Esophagus squamous epithelium (tissue), 5 donors: ENCODE results near the gene TOX2. TPM values are rescaled to one million over a fixed set of nuclear protein-coding genes. Genes with fewer than 3 reads are reported as not detected.

ENCODE experiments used
- DNase-seq: peaks from one replicate; lab custom pipeline; 2025; lab: John Stamatoyannopoulos, UW
- H3K27ac ChIP-seq, 4 donors: fragments of 200-600 bp; sonication (generic); one replicate each; pipeline ENCODE4 v1.5.1; 2016 to 2019; ENCODE audit warnings: mild to moderate bottlenecking in 1 of 4
- H3K27me3 ChIP-seq, 4 donors: fragments of 200-600 bp; sonication (generic); 1 replicate in 3 of 4; 2 replicates in 1 of 4; pipeline versions ENCODE4 v1.5.1 to v1.6.0; 2017 to 2021; ENCODE audit warnings: antibody characterized with exemption in 1 of 4
- H3K36me3 ChIP-seq, 3 donors: fragments of 200-600 bp; sonication (generic); one replicate each; pipeline ENCODE4 v1.5.1; 2016 to 2019
- H3K4me1 ChIP-seq, 3 donors: fragments of 200-600 bp; sonication (generic); one replicate each; pipeline ENCODE4 v1.5.1; 2017 to 2019
- H3K4me3 ChIP-seq, 4 donors: fragments of 200-600 bp; sonication (generic); 1 replicate in 3 of 4; 2 replicates in 1 of 4; pipeline ENCODE4 v1.5.1; 2016 to 2019; ENCODE audit warnings: mild to moderate bottlenecking in 2 of 4, moderate library complexity in 1 of 4
- H3K9me3 ChIP-seq, 3 donors: fragments of 200-600 bp; sonication (generic); one replicate each; pipeline ENCODE4 v1.5.1; 2016 to 2019
- POLR2A ChIP-seq, 4 donors: fragments of 450-650 bp; IDR thresholded peaks; one replicate each; pipeline ENCODE4 v1.6.1; 2017; ENCODE audit warnings: antibody characterized with exemption in 4 of 4, mild to moderate bottlenecking in 4 of 4, moderate library complexity in 3 of 4
- WGBS, 2 donors: methylation state at CpG; one replicate each; pipeline ENCODE4 v1.1.5; 2018; 5-methylcytosine and 5-hydroxymethylcytosine counted together
- intact Hi-C: fragments of 100-400 bp; cut with DNase I; formaldehyde crosslinking; loops from one replicate; pipeline ENCODE4 v1.15.0; 2022
- total RNA-seq, 4 donors: library from RNA; depleted of rRNA; stranded (reverse); fragments of >200 nt; gene quantifications; one replicate each; pipeline ENCODE4 v1.1.0, GENCODE V29; 2016
- TF ChIP-seq, protein P1 (sequence below), 6 experiments: fragments of 450-650 bp in 4 of 6; fragments of 200-600 bp in 2 of 6; sonication (generic) in 2 of 6; IDR thresholded peaks; one replicate each; pipeline ENCODE4 v1.5.1; 2016 to 2019; ENCODE audit warnings: antibody characterized with exemption in 6 of 6, mild to moderate bottlenecking in 4 of 6, moderate library complexity in 4 of 6
- donor health status: DM: yes; HTN: yes; CAD: no.

TOX2 gene, protein sequence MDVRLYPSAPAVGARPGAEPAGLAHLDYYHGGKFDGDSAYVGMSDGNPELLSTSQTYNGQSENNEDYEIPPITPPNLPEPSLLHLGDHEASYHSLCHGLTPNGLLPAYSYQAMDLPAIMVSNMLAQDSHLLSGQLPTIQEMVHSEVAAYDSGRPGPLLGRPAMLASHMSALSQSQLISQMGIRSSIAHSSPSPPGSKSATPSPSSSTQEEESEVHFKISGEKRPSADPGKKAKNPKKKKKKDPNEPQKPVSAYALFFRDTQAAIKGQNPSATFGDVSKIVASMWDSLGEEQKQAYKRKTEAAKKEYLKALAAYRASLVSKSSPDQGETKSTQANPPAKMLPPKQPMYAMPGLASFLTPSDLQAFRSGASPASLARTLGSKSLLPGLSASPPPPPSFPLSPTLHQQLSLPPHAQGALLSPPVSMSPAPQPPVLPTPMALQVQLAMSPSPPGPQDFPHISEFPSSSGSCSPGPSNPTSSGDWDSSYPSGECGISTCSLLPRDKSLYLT
- 10 to 100 TPM in 1 of 4 donors, 1 to 10 TPM in 2, under 1 TPM in 1; 0.99 to 22.9 (median 3.1) TPM for total RNA-seq

DNA sequence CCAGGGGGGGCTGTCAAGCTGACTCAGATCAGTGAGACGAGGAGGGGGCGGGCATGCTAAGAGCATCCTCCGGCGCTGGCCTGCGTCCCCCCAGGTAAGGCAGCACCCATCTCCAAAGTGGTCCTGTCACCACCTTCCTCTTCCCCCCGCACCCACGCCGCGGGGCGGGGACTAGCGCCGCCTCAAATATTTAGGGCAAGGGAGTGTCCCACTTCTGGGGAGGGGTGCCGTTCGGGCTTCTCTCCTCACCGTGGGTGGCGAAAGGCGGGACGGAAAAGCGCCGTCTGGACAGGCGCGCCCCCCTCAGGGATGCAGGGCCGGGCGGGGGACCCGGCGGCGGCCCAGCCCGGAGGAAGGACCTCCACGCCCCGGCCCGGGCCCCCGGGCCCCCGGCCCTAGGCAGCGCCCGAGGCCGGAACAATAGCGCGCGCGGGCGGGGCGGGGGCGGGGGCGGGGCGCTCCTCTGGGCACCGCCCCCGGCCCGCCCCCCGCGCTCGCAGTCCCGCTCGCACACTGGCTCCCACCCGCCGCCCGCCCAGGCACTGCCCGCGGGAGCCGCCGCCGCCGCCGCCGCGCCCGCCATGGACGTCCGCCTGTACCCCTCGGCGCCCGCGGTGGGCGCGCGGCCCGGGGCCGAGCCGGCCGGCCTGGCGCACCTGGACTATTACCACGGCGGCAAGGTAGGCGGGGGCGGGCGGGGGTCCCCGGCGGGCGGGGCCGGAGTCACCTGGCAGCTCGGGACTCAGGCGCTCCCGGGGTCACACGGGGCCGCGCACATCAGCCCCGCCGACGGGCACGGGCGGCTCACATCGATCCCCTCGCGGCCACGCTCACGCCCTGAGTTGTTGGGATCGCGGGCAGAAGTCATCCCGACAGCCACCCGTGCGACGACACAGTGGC lies at the start of gene TOX2:
TOX2 (plus strand) TSS at position 542 of the 900 bp plus-strand sequence; CDS start at position 582, 40 bp downstream.
- Histone ChIP-seq H3K27ac (peak within 1 kb of the TSS; percentile 77 to 87 (median 82)), H3K36me3 (no peaks in the 10 kb centered on the region), H3K4me1 (peaks cover 8 to 34% (median 11%) of the 10 kb centered on the region in 3 donors), H3K9me3 (peaks cover 0 to 8% (median 0%) of the 10 kb centered on the region in 3 donors), H3K4me3 (peak within 1 kb of the TSS; percentile 44 to 77 (median 56)), H3K27me3 (peaks cover 0 to 68% (median 7%) of the 10 kb centered on the region in 4 donors)
- no peak for DNase-seq
- no CpG with 5 or more reads among the region's 111 CpGs for WGBS, 2 donors
- TF ChIP-seq, protein P1, sequence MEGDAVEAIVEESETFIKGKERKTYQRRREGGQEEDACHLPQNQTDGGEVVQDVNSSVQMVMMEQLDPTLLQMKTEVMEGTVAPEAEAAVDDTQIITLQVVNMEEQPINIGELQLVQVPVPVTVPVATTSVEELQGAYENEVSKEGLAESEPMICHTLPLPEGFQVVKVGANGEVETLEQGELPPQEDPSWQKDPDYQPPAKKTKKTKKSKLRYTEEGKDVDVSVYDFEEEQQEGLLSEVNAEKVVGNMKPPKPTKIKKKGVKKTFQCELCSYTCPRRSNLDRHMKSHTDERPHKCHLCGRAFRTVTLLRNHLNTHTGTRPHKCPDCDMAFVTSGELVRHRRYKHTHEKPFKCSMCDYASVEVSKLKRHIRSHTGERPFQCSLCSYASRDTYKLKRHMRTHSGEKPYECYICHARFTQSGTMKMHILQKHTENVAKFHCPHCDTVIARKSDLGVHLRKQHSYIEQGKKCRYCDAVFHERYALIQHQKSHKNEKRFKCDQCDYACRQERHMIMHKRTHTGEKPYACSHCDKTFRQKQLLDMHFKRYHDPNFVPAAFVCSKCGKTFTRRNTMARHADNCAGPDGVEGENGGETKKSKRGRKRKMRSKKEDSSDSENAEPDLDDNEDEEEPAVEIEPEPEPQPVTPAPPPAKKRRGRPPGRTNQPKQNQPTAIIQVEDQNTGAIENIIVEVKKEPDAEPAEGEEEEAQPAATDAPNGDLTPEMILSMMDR (IDR thresholded peaks at IDR 0.05), result no peak
- TF ChIP-seq POLR2A (IDR thresholded peaks at IDR 0.05), result no peak
- intact Hi-C loops, result no loop called here

DNA sequence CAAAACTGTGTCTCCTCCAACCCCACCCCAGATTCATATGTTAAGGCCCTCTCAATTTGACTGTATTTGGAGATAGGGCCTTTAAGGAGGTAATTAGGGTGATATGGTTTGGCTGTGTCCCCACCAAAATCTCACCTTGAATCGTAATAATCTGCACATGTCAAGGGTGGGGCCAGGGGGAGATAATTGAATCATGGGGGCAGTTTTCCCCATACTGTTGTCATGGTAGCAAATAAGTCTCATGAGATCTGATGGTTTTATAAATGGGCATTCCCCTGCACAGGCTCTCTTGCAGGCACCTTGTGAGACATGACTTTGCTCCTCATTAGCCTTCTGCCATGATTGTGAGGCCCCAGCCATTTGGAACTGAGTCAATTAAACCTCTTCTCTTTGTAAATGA lies 46.6 kb upstream of the TOX2 start:
- H3K36me3 ChIP-seq, result no peaks in the 10 kb centered on the region
- peaks cover 0 to 6% (median 0%) of the 10 kb centered on the region in 3 donors for H3K4me1 ChIP-seq
- TF ChIP-seq, protein P1 (IDR thresholded peaks at IDR 0.05), result no peak
- no peak for TF ChIP-seq POLR2A (IDR thresholded peaks at IDR 0.05)
- intact Hi-C loops, result no loop called here
- DNase-seq, result no peak
- no peak overlapping the region for H3K4me3 ChIP-seq
- no peaks in the 10 kb centered on the region for H3K27me3 ChIP-seq
- no peak overlapping the region for H3K27ac ChIP-seq
- 75 to 88% methylated on average over 1 of the region's 1 CpG for WGBS, 2 donors
- no peaks in the 10 kb centered on the region for H3K9me3 ChIP-seq

DNA sequence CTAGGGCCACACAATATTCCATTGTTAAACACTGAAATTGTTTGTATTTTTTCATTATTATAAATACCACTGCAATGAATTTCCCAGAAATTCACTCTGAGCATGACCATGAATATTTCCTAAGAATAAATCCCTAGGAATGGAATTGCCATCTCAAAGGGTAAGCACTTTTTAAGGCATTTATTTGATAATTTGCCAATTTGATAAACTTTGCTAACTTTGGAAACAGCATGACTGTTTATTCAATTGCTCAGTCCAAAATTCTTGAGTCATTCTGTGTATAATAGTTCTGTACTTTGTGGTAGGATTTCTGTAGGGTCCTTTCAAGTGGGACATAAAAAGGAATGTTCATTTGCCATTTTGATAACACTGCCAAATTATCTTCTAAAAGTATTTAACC lies 44.2 kb upstream of the TOX2 start:
- Histone ChIP-seq H3K27me3 (no peaks in the 10 kb centered on the region), H3K36me3 (no peaks in the 10 kb centered on the region), H3K27ac (peak overlapping the region in 2 of 4 donors; percentile 11 to 20), H3K4me1 (no peaks in the 10 kb centered on the region), H3K9me3 (no peaks in the 10 kb centered on the region), H3K4me3 (no peak overlapping the region)
- TF ChIP-seq, protein P1 (IDR thresholded peaks at IDR 0.05), result no peak
- no peak for TF ChIP-seq POLR2A (IDR thresholded peaks at IDR 0.05)
- no peak for DNase-seq
- intact Hi-C loops, result no loop called here

DNA sequence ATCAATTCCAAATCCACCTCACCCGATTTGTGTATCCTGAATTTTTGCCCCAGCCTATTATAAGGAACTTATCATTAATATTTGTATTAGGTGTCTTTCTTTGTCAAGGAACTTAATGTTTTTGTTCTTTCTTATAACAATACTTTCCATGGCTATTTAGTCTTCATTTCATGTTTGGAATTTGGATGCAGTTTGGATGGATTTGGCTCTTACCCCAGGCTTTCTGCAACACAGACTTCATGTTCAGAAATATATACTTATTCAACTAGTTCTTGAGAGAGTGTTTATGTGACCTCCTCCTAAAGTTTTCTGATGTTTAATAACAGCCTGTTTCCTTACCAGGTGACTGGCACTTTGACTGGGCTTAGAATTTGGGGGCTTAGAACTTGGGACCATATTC lies 35.9 kb upstream of the TOX2 start:
- intact Hi-C loops, result no loop called here
- Histone ChIP-seq H3K36me3 (no peaks in the 10 kb centered on the region), H3K4me1 (no peaks in the 10 kb centered on the region), H3K4me3 (no peak overlapping the region), H3K27ac (peak overlapping the region in 1 of 4 donors; percentile 70), H3K9me3 (peaks cover 0 to 4% (median 0%) of the 10 kb centered on the region in 3 donors), H3K27me3 (no peaks in the 10 kb centered on the region)
- WGBS, 2 donors, result 47 to 63% methylated on average over 1 of the region's 1 CpG
- no peak for TF ChIP-seq POLR2A (IDR thresholded peaks at IDR 0.05)
- TF ChIP-seq, protein P1 (IDR thresholded peaks at IDR 0.05), result no peak
- DNase-seq, result no peak
